Stimulated activated CD4-positive, alpha-beta T cell treated with anti-CD3 and anti-CD28 coated beads, Interleukin-15, amount 100 ng/mL, for 48 hours (primary cell): ENCODE results near the gene NOSIP.
A peak's percentile ranks its signal among the peaks of the same experiment; 100 is the strongest.
"Not testable (repeated sequence)": the region's sequence is repeated elsewhere in the genome, so short reads cannot be mapped to it uniquely, and the experiment has no call there.

ENCODE experiments used
- DNase-seq, 2 donors: peaks; one replicate each; pipeline ENCODE4 v3.0.0-alpha.2; 2020; ENCODE audit warnings: low read depth in 2 of 2

The NOSIP gene

DNA sequence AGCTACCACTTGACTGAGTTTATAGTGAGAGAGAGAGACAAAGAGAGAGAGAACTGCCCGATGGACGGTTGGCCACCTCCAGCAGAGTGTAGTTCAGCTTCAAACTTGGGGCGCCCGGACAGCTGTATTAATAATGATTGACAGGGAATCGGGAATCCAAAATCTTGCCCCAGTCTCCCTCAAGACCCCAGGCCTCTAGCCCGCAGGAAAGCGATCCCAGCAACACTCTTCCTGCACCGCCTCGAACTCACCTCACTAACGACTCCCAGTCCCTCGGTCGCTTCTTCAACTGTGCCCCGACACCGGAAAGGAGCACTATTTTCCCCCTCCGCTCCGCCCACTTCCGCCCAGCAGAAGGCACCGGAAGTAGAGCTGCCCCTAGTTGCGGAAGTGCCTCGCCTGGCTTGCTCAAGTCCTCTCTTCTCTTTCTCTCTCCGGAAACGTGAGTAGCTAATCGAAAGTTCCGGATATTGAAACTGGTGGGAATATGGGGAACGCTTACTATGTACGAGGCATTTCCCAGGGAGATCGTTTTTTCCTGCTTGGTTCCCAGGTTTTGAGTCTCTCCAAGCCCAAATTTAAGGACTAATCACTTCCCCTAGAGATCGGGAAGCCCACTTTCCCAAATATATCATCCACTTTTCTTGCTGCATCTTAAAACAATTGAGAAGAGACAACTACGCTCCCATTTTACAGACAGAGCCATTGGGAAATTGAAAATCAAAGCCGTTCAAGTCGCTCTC lies at the start of gene NOSIP:
NOSIP (minus strand) TSS at position 293 of the 743 bp plus-strand sequence. CDS start 19,865 bp downstream, outside the sequence.
- peak; percentile 95 to 97 for DNase-seq

DNA sequence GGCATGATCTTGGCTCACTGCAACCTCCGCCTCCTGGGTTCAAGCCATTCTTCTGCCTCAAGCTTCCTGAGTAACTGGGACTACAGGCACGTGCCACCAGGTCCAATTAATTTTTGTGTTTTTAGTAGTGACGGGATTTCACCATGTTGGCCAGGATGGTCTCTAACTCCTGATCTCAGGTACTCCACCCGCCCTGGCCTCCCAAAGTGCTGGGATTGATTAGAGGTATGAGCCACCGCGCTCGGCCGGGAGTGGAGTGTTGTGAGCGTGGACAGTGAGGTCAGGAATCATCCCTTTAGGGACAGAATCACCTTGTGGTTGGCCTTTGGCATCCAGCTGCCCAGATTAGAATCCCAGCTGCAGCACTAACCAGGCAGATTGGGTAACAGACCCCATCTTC lies 49.3 kb upstream of the NOSIP start:
- DNase-seq = no peak

DNA sequence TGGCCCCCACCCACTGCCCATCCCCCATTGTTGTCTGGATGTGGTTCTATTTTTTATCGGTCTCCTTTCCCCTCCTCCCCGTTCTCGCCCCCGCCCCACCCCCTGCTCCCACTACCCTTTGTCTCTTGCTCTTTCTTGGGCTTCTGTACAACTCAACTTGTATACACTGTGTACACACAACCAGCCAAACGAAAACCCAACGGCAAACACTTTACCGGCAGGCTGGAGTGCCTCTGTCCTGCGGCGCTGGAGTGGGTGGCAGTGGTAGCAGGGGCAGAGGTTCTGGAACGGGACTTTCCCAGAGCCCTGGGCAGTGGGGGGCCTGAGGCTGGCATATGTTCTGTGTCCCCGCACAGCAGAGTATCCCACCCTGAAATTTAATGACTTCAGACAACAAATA lies 45.9 kb upstream of the NOSIP start:
- no peak for DNase-seq

DNA sequence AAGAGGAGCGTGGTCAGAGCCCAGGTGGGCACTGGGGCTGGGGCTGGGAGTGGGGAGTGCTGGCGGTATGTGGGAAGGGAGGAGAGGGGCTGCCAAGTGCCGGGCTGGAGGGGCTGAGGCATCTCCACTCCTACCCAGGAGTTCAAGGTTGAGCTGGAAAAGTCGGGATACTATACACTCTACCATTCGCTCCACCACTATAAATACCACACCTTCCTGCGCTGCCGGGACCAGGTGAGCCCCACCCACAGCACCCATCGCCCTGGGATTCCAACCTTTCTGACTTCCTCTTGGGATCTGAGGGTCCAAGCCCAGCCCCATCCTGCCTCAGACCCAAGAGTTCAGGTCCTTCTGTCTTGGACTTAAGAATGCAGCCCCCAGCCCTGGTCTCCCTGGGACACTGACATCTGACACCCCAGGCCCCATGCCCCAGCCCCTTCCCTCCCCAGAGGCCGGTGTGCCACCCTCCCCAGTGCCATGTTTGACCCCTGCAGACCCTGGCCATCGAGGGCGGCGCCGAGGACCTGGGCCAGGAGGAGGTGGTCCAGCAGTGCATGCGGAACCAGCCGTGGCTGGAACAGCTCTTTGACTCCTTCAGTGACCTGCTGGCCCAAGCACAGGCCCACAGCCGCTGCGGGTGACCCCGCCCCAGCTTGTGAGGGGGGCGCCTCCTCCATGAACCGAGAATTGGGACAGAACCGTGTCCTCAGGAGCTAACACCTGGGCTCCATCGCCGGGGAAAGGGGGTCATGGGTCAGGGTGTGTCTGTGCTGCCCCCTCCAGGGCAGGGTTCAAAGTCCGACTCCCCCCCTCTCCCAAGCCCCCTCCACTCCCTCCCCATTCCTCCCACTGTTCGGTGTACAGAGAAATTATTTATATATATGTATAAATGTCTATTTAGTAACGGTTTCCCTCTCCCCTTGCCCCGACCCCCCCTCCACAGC lies 44.9 kb upstream of the NOSIP start:
- DNase-seq = no peak

DNA sequence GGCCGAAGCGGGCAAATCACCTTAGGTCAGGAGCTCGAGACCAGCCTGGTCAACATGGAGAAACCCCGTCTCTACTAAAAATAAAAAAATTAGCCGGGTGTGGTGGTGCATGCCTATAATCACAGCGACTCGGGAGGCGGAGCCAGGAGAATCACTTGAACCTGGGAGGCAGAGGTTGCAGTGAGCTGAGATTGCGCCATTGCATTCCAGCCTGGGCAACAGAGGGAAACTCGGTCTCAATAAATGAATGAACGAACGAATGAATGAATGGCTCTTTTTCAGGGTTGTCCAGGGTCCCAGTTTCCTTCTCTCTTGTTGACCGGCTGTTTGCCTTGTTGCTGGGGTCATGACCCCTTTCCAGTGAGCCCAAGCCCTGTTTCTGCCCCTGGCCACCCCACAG lies 37.5 kb upstream of the NOSIP start:
- not testable (repeated sequence) for DNase-seq

DNA sequence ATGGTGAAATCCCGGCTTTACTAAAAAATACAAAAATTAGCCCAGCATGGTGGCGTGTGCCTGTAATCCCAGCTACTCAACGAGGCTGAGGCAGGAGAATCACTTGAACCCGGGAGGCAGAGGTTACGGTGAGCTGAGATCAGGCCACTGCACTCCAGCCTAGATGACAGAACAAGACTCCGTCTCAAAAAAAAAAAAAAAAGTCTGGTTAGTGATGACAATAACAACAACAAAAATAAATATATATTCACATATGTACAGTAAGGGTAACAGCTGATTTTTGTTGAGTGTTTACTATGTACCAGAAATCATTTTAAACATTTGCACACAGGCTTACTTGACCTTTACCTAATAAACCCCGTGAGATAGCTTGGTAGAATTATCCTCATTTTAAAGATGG lies 36.6 kb upstream of the NOSIP start:
- no peak for DNase-seq

GRCh38 chr19:49616532-49616931 lies 36.2 kb upstream of the NOSIP start:
- no peak for DNase-seq

GRCh38 chr19:49615861-49616260 lies 35.5 kb upstream of the NOSIP start:
- DNase-seq = no peak

GRCh38 chr19:49614096-49614833 lies 33.9 kb upstream of the NOSIP start:
- DNase-seq = no peak

GRCh38 chr19:49613374-49613773 lies 33.0 kb upstream of the NOSIP start:
- no peak for DNase-seq

DNA sequence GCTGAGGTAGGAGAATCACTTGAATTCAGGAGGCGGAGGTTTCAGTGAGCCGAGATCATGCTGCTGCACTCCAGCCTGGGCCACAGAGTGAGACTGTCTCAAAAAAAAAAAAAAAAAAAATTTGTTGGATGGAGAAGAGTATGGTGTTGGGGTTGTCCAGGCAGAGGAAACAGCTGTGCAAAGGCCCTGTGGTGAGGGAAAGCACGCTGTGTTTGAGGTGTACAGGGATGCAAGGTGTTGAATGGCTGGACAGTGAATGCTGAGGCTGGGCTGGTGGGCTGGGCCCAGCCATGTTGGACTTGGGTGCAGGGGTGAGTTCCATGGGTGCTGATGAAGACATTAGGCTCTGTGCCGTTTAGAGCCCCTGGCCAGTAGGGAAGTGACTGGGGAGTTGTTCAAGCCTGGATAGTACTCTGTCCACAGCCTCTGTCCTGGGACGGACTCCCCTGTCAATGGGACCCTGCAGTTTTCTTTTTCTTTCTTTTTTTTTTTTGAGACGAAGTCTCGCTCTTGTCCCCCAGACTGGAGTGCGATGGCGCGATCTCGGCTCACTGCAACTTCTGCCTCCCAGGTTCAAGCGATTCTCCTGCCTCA lies 29.2 kb upstream of the NOSIP start:
- DNase-seq = no peak

DNA sequence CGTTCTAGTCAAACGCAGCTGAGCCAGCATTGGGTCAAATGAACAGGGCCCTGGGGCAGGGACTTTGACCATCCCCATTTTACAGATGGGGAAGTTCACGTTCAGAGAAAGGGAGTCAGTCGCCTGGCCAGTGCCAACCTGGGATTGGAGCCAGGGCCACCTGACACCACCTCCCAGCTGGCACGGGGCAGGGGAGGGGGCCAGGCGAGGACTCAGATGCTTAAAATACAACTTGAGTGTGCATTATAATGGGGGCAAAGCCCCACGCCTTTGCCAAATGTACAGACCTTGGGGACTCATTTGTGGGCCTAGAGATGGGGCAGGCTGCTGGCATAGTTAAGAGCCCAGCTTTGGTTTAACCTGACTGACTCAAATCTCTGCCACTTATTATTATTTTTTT lies 25.2 kb upstream of the NOSIP start:
- DNase-seq = no peak

DNA sequence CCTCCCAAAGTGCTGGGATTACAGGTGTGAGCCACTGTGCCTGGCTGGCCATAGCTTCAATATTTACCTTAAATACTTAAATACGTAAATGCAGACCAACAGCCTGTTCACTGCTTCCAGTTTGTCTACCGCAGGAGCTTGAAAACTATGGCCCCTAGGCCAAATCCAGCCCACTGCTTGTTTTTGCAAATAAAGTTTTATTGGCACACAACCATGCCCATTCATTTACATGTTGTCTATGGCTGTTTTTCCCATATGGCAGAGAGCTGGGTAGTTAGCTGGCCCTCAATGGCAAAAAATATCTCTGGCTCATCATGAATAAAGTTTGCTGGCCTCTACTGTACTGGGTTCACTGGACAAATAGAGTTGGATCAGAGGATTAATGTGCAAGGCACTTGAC lies 22.4 kb upstream of the NOSIP start:
- no peak for DNase-seq

DNA sequence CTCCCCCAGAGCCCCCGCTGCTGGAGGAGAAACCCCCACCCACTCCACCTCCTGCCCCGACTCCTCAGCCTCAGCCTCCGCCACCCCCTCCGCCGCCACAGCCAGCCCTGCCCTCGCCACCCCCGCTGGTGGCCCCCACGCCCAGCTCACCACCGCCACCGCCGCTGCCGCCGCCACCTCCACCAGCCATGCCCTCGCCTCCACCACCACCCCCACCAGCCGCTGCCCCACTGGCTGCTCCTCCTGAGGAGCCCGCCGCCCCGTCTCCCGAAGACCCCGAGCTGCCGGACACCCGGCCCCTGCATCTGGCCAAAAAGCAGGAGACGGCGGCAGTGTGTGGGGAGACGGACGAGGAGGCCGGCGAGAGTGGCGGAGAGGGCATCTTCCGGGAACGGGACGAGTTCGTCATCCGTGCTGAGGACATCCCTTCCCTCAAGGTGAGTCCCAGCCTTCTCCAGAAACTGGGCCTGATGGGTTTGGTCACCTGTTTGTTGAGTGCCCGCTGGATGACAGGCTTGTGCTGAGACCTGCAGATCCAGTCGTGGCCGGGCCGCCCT lies 21.2 kb upstream of the NOSIP start:
- DNase-seq = no peak

GRCh38 chr19:49599378-49600295 lies 19.3 kb upstream of the NOSIP start:
- DNase-seq = no peak

DNA sequence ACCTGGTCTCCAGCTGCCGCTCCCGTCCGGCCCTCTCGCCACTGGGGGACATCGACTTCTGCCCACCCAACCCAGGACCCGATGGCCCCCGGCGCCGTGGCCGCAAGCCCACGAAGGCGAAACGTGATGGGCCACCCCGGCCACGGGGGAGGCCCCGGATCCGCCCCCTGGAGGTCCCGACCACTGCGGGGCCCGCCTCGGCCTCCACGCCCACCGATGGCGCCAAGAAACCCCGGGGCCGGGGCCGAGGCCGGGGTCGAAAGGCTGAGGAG lies 17.3 kb upstream of the NOSIP start:
- DNase-seq = no peak

GRCh38 chr19:49596954-49597702 lies 16.8 kb upstream of the NOSIP start:
- no peak for DNase-seq

DNA sequence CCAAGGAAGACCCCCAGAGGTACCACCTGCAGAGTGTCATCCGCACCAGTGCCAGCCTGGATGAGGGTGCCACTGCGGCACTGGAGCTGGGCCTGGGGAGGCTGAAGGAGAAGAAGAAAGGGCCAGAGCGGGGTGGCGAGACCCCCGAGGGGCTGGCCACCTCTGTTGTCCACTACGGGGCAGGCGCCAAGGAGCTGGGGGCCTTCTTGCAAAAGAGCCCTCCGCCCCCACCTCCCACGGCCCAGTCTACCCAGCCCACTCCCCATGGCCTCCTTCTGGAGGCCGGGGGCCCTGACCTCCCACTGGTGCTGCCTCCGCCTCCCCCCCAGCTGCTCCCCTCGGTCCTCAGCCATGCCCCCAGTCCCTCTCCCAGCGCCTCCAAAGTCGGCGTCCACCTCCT lies 16.1 kb upstream of the NOSIP start:
- no peak for DNase-seq

DNA sequence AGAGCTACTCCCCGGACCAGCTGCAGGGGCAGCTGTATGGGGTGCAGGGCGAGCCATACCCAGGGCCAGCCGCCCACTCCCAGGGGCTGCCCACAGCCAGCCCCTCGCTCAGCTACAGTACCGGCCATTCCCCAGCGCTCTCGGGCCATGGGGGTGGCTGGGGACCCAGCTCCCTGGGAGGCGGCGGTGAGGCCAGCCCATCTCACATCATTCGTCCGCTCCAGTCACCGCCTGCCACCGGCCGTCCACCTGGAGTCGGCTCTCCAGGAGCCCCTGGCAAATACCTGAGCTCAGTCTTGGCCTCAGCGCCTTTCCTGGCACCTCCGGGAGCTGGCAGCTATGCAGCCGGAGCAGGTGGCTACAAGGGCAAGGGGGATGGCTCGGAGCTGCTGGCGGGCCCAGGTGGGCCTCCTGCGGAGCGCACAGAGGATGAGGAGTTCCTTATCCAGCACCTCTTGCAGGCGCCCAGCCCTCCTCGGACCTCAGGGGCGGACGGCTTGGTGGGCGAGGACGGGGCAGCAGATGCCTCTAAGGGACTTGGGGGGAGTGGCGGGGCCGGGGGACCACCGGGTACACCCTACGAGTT lies 15.6 kb upstream of the NOSIP start:
- DNase-seq = no peak
